Activated naive CD8-positive, alpha-beta T cell treated with anti-CD3 and anti-CD28 coated beads, Interleukin-2, amount 50 U/mL, for 24 hours (primary cell): ENCODE data around the gene HYLS1.
A peak's percentile ranks its signal among the peaks of the same experiment; 100 is the strongest.

Experiments used
- ATAC-seq: fragments of 150-1000 bp; cut with Tn5 transposase; one replicate; pipeline ENCODE4 v1.10.0; 2021
- DNase-seq: peaks from one replicate; pipeline ENCODE4 v3.0.0; 2021
- H3K27ac Mint-ChIP-seq: one replicate; pipeline ENCODE4 v1.8.0; 2021; ENCODE audit warnings: mild to moderate bottlenecking, mixed read lengths
- H3K27me3 Mint-ChIP-seq: one replicate; pipeline ENCODE4 v1.8.0; 2021; ENCODE audit warnings: mixed read lengths
- H3K36me3 Mint-ChIP-seq: one replicate; pipeline ENCODE4 v1.8.0; 2021; ENCODE audit warnings: low read depth, mixed read lengths
- H3K4me1 Mint-ChIP-seq: one replicate; pipeline ENCODE4 v1.8.0; 2021; ENCODE audit warnings: mixed read lengths
- H3K4me3 Mint-ChIP-seq: one replicate; pipeline ENCODE4 v1.8.0; 2021; ENCODE audit warnings: mild to moderate bottlenecking, moderate library complexity, mixed read lengths
- H3K9me3 Mint-ChIP-seq: one replicate; pipeline ENCODE4 v1.8.0; 2021; ENCODE audit warnings: mixed read lengths

HYLS1 gene

GRCh38 chr11:125935618-125936199, 48.2 kb downstream of the HYLS1 start:
- Mint-ChIP-seq H3K4me3 (no peak overlapping the region), H3K9me3 (no peaks in the 10 kb centered on the region), H3K27me3 (peaks cover 1% of the 10 kb centered on the region), H3K27ac (no peak overlapping the region), H3K36me3 (no peaks in the 10 kb centered on the region), H3K4me1 (peaks cover 6% of the 10 kb centered on the region)
- ATAC-seq (no peak), DNase-seq (no peak)

DNA sequence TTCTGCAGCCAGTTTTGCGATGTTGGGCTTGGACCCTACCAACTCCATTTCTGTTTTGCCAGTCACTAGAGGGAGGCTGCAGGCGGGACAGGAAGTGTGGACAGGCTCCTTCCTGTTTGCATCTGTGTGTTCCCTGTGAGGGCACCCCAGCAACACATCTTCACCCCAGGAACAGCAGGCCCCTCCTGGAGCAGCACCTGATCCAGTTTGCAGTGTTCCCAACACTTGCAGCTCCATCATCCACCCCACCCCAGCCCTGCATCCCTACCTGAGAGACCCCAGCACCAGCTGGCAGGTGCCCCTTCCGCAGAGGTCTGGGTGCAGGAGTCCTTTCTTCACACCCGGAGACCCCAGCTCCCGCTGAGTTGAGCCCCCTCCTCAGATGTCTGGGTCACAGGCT, 51.0 kb downstream of the HYLS1 start:
- Mint-ChIP-seq H3K36me3 (no peaks in the 10 kb centered on the region), H3K27me3 (no peaks in the 10 kb centered on the region), H3K27ac (no peak overlapping the region), H3K4me1 (peaks cover 3% of the 10 kb centered on the region), H3K9me3 (no peaks in the 10 kb centered on the region), H3K4me3 (no peak overlapping the region)
- no peak for DNase-seq
- ATAC-seq: no peak

GRCh38 chr11:125939081-125939521, 51.6 kb downstream of the HYLS1 start:
- H3K4me1 Mint-ChIP-seq: peaks cover 3% of the 10 kb centered on the region
- DNase-seq: no peak
- ATAC-seq: no peak
- H3K27me3 Mint-ChIP-seq: no peaks in the 10 kb centered on the region
- no peak overlapping the region for H3K27ac Mint-ChIP-seq
- H3K9me3 Mint-ChIP-seq: no peaks in the 10 kb centered on the region
- H3K36me3 Mint-ChIP-seq: no peaks in the 10 kb centered on the region
- no peak overlapping the region for H3K4me3 Mint-ChIP-seq

GRCh38 chr11:125940145-125940544, 52.7 kb downstream of the HYLS1 start:
- Mint-ChIP-seq H3K4me3 (no peak overlapping the region), H3K4me1 (peaks cover 3% of the 10 kb centered on the region), H3K27me3 (no peaks in the 10 kb centered on the region), H3K9me3 (no peaks in the 10 kb centered on the region), H3K27ac (no peak overlapping the region), H3K36me3 (no peaks in the 10 kb centered on the region)
- DNase-seq (no peak), ATAC-seq (no peak)

DNA sequence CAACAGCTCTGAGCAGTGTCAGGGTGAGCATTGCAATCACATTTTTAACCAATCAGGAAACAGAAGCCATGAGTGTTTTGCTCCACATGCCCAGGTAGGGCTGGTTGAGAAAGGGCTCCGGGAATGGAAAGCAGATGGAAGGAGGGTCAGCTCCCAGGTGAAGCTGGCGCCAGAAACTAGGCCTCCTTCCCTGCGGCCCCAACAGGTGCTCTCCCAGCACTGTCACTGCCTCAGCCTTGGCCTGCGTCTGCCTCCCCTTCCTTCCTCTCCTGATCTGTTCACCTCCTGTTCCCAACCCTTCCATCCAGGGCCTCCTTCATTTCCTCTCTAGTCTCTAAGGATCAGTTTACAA, 53.8 kb downstream of the HYLS1 start:
- H3K27me3 Mint-ChIP-seq: no peaks in the 10 kb centered on the region
- H3K4me3 Mint-ChIP-seq: no peak overlapping the region
- ATAC-seq: no peak
- H3K9me3 Mint-ChIP-seq: no peaks in the 10 kb centered on the region
- peaks cover 3% of the 10 kb centered on the region for H3K4me1 Mint-ChIP-seq
- no peaks in the 10 kb centered on the region for H3K36me3 Mint-ChIP-seq
- H3K27ac Mint-ChIP-seq: no peak overlapping the region
- DNase-seq: no peak

- Mint-ChIP-seq H3K27me3 (no peaks in the 10 kb centered on the region), H3K27ac (no peak overlapping the region), H3K4me3 (no peak overlapping the region), H3K36me3 (no peaks in the 10 kb centered on the region), H3K4me1 (peaks cover 3% of the 10 kb centered on the region), H3K9me3 (no peaks in the 10 kb centered on the region)
- peak; percentile 69 for ATAC-seq
- peak; percentile 61 for DNase-seq
These were observed 54.4 kb downstream of the HYLS1 start for GRCh38 chr11:125941619-125942611.

- no peak for ATAC-seq
- H3K9me3 Mint-ChIP-seq: no peaks in the 10 kb centered on the region
- H3K27ac Mint-ChIP-seq: no peak overlapping the region
- H3K36me3 Mint-ChIP-seq: no peaks in the 10 kb centered on the region
- H3K4me3 Mint-ChIP-seq: no peak overlapping the region
- no peak for DNase-seq
- peaks cover 3% of the 10 kb centered on the region for H3K4me1 Mint-ChIP-seq
- H3K27me3 Mint-ChIP-seq: no peaks in the 10 kb centered on the region
These were observed 55.4 kb downstream of the HYLS1 start for GRCh38 chr11:125942771-125943428.

- DNase-seq: no peak
- no peak for ATAC-seq
- no peaks in the 10 kb centered on the region for H3K36me3 Mint-ChIP-seq
- H3K27ac Mint-ChIP-seq: no peak overlapping the region
- H3K9me3 Mint-ChIP-seq: no peaks in the 10 kb centered on the region
- H3K27me3 Mint-ChIP-seq: no peaks in the 10 kb centered on the region
- H3K4me3 Mint-ChIP-seq: no peak overlapping the region
- no peaks in the 10 kb centered on the region for H3K4me1 Mint-ChIP-seq
These were observed 56.3 kb downstream of the HYLS1 start for GRCh38 chr11:125943661-125944349.

DNA sequence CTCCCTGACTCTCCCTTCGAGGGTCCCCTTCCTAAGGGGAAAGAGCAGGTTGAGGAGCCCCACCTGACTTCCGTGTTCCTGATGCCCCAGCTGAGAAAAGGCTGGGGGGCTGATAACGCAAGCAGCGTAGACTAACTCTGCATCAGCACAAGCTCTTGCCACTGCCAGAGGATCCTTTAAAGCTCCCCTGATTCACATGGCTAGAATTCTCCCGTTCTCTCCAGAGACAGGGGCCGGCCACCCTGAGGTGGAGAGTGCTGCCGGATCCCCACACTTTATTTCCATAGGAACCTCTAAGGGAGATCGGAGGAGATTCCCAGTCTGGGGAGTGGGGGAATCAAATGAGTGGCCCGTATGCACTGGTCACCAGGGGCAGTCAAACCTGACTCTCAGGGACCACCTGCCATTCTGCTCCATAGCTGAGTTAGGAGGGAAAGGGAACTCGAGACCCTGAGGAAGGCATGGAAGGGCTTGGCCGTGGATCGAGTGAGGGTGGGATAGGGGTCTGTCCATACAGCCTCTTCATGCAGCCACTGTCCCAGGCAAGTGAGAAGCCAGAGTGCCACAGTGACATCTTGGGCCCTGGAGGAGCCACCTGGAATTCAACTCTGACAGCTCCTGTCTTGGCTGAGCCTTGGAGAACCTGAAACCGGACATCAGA, 57.0 kb downstream of the HYLS1 start:
- H3K27me3 Mint-ChIP-seq: no peaks in the 10 kb centered on the region
- no peaks in the 10 kb centered on the region for H3K36me3 Mint-ChIP-seq
- ATAC-seq: no peak
- DNase-seq: no peak
- no peak overlapping the region for H3K4me3 Mint-ChIP-seq
- no peak overlapping the region for H3K27ac Mint-ChIP-seq
- no peaks in the 10 kb centered on the region for H3K4me1 Mint-ChIP-seq
- no peaks in the 10 kb centered on the region for H3K9me3 Mint-ChIP-seq

GRCh38 chr11:125945011-125945796, 57.7 kb downstream of the HYLS1 start:
- Mint-ChIP-seq H3K27me3 (no peaks in the 10 kb centered on the region), H3K4me1 (no peaks in the 10 kb centered on the region), H3K4me3 (no peak overlapping the region), H3K9me3 (no peaks in the 10 kb centered on the region), H3K27ac (no peak overlapping the region), H3K36me3 (no peaks in the 10 kb centered on the region)
- no peak for DNase-seq
- no peak for ATAC-seq

- no peaks in the 10 kb centered on the region for H3K36me3 Mint-ChIP-seq
- no peaks in the 10 kb centered on the region for H3K9me3 Mint-ChIP-seq
- no peaks in the 10 kb centered on the region for H3K27me3 Mint-ChIP-seq
- DNase-seq: no peak
- ATAC-seq: no peak
- H3K4me3 Mint-ChIP-seq: no peak within 1 kb of the TSS
- no peak within 1 kb of the TSS for H3K27ac Mint-ChIP-seq
- H3K4me1 Mint-ChIP-seq: no peaks in the 10 kb centered on the region
These were observed 58.5 kb downstream of the HYLS1 start, which contains the start of gene VSIG10L2 for GRCh38 chr11:125945797-125946520. Gene VSIG10L2, plus strand, starts transcription at chr11:125946044. Its CDS starts 12 bp downstream, at chr11:125946056.

DNA sequence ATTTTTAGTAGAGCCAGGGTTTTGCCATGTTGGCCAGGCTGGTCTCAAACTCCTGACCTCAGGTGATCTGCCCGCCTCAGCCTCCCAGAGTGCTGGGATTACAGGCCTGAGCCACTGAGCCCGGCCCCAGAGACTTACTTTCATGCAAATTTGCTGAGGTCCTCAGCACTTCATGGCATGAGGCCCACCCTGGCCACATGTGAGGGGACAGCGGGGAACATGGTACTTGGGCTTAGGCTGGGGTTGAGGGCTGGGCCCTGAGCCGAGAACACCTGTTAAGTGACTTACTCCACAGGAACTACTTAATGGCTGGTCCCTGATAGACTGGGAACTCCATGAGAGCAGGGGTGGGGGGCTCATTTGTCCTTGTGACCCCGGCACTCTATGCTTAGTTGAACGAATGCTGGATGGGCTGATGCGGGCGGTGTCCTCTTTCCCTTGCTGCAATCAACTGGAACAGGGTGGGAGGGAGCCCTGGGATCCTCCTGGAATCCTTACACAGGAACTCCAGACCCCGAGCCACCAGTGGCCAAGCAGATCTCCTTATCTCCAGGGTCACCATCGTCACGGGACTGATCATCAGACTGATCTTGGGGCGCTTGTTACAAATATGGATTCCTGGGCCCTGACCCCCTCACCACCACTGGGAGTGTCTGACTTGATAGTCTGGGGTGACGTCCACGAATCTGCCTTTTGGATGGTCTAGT, 59.4 kb downstream of the HYLS1 start:
- no peaks in the 10 kb centered on the region for H3K27me3 Mint-ChIP-seq
- no peak overlapping the region for H3K27ac Mint-ChIP-seq
- H3K4me1 Mint-ChIP-seq: no peaks in the 10 kb centered on the region
- no peaks in the 10 kb centered on the region for H3K9me3 Mint-ChIP-seq
- no peak for DNase-seq
- no peak for ATAC-seq
- no peak overlapping the region for H3K4me3 Mint-ChIP-seq
- no peaks in the 10 kb centered on the region for H3K36me3 Mint-ChIP-seq
